Nephron progenitor cell (in vitro differentiated cells): ENCODE results near the gene HNRNPC.

Experiments
- DNase-seq: peaks from one replicate; pipeline ENCODE4 v3.0.0; 2021
- H3K27ac Mint-ChIP-seq: 2 replicates; pipeline ENCODE4 v1.8.0; 2021; ENCODE audit warnings: mild to moderate bottlenecking, moderate library complexity, mixed read lengths
- H3K27me3 Mint-ChIP-seq: 2 replicates; pipeline ENCODE4 v1.8.0; 2021; ENCODE audit warnings: mild to moderate bottlenecking, low read depth, mixed read lengths; ENCODE audit not compliant: poor library complexity
- H3K36me3 Mint-ChIP-seq: 2 replicates; pipeline ENCODE4 v1.8.0; 2021; ENCODE audit warnings: low read depth, mixed read lengths
- H3K4me1 Mint-ChIP-seq: 2 replicates; pipeline ENCODE4 v1.8.0; 2021; ENCODE audit warnings: mixed read lengths
- H3K4me3 Mint-ChIP-seq: 2 replicates; pipeline ENCODE4 v1.8.0; 2021; ENCODE audit warnings: mild to moderate bottlenecking, moderate library complexity, mixed read lengths
- H3K9me3 Mint-ChIP-seq: 2 replicates; pipeline ENCODE4 v1.8.0; 2021; ENCODE audit warnings: mild to moderate bottlenecking, moderate library complexity, mixed read lengths
- TF ChIP-seq, protein P1 (sequence below): fragments of 200-600 bp; sonication (generic); IDR thresholded peaks from 2 replicates; pipeline ENCODE4 v1.5.0; 2021; ENCODE audit warnings: antibody characterized with exemption

HNRNPC gene

DNA sequence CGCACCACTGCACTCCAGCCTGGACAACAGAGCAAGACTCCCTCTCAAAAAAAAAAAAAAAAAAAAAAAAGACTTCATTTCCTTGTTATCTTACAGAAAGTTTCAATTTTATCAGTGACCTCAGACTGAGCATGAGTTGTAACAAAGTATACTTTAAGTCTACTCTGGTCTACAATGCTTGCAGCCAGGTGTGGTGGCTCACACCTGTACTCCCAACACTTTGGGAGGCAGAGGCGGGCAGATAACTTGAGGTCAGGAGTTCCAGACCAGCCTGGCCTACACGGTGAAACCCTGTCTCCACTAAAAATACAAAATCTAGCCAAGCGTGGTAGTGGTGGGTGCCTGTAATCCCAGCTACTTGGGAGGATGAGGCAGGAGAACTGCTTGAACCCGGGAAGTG is 18.0 kb downstream of the HNRNPC start:
- Mint-ChIP-seq H3K4me3 (no peak overlapping the region), H3K9me3 (peaks cover 25% of the 10 kb centered on the region), H3K27me3 (no peaks in the 10 kb centered on the region), H3K36me3 (peaks cover 100% of the 10 kb centered on the region), H3K4me1 (no peaks in the 10 kb centered on the region), H3K27ac (no peak overlapping the region)
- DNase-seq = no peak
- TF ChIP-seq, protein P1, sequence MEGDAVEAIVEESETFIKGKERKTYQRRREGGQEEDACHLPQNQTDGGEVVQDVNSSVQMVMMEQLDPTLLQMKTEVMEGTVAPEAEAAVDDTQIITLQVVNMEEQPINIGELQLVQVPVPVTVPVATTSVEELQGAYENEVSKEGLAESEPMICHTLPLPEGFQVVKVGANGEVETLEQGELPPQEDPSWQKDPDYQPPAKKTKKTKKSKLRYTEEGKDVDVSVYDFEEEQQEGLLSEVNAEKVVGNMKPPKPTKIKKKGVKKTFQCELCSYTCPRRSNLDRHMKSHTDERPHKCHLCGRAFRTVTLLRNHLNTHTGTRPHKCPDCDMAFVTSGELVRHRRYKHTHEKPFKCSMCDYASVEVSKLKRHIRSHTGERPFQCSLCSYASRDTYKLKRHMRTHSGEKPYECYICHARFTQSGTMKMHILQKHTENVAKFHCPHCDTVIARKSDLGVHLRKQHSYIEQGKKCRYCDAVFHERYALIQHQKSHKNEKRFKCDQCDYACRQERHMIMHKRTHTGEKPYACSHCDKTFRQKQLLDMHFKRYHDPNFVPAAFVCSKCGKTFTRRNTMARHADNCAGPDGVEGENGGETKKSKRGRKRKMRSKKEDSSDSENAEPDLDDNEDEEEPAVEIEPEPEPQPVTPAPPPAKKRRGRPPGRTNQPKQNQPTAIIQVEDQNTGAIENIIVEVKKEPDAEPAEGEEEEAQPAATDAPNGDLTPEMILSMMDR = no peak

DNA sequence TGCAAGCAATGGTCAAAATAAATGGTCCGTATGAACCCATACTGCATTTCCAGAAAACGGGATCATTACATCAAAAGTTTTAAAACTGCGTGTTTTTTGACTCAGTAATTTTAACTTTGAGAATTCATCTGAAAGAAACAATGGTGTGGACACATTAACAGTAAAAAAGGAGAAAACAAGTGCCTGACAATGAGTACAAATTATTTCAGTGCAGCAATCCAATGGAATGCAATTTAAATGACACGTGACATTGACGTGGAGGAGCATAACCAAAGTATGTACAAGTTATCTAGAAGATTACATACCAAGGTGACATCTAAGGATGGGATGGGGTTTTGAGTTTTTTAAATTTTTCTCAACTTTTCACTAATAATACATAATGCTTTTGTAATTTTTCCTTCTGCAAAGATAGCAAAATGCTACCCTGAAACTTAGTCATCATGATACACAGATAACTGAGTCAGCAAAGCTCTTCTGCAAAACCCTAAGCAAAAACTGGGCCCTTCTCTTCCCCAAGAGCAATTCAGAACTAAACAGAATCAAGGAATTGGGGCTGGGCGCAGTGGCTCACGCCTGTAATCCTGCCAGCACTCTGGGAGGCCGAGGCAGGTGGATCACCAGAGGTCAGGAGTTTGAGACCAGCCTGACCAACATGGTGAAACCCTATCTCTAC is 20.4 kb downstream of the HNRNPC start:
- H3K27ac Mint-ChIP-seq = no peak overlapping the region
- TF ChIP-seq, protein P1 = no peak
- no peaks in the 10 kb centered on the region for H3K27me3 Mint-ChIP-seq
- H3K4me3 Mint-ChIP-seq = no peak overlapping the region
- peaks cover 22% of the 10 kb centered on the region for H3K9me3 Mint-ChIP-seq
- H3K36me3 Mint-ChIP-seq = peaks cover 95% of the 10 kb centered on the region
- DNase-seq = no peak
- no peaks in the 10 kb centered on the region for H3K4me1 Mint-ChIP-seq

DNA sequence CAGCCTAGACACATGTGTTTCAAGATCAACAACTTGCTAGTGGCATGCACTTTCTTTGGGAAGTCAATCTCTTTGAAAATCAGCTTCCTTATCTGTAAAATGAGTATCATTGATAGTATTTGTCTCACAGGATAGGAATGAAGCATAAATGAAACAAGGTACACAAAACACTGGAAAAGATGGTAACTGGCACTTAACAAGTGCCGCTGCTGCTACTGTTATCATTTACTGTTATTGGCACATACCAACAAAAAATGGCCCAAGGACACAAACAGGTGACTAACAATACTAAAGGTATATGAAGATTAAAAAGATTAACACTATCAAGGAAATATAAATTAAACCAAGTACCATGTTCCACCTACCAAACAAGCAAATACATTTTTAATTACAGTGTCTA is 20.9 kb downstream of the HNRNPC start:
- peaks cover 92% of the 10 kb centered on the region for H3K36me3 Mint-ChIP-seq
- TF ChIP-seq, protein P1 = no peak
- DNase-seq = no peak
- H3K9me3 Mint-ChIP-seq = peaks cover 22% of the 10 kb centered on the region
- H3K27ac Mint-ChIP-seq = peak overlapping the region; percentile 50
- H3K27me3 Mint-ChIP-seq = no peaks in the 10 kb centered on the region
- no peak overlapping the region for H3K4me3 Mint-ChIP-seq
- no peaks in the 10 kb centered on the region for H3K4me1 Mint-ChIP-seq

DNA sequence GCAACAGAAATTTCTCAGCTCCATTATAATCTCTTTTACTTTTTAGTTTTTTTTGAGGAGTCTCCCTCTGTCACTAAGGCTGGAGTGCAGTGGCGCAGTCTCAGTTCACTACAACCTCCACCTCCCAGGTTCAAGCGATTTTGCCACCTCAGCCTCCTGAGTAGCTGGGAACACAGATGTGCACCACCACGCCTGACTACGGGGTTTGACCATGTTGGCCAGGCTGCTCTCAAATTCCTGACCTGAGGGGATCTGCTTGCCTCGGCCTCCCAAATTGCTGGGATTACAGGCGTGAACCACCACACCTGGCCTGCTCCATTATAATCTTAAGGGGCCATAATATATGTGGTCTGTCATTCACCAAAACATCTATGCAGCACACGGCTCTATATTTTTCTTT is 23.4 kb downstream of the HNRNPC start:
- Mint-ChIP-seq H3K9me3 (peaks cover 11% of the 10 kb centered on the region), H3K27me3 (no peaks in the 10 kb centered on the region), H3K4me3 (no peak overlapping the region), H3K27ac (no peak overlapping the region), H3K4me1 (no peaks in the 10 kb centered on the region), H3K36me3 (peaks cover 92% of the 10 kb centered on the region)
- TF ChIP-seq, protein P1 = no peak
- DNase-seq = no peak

DNA sequence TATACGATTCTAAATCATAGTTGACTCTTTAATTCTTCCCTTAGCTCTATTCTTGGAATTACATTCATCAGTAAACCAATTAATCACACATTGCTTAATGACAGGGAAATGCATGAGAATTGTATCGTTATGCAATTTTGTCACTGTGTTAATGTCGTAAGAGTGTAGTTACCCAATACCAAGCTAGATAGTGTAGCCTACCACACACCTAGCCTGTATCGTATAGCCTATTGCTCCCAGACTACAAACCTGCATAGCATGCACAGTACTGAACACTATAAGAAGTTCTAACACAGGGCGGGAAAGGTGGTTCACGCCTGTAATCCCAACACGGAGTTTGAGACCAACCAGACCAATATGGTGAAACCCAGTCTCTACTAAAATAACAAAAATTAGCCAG is 24.7 kb downstream of the HNRNPC start:
- Mint-ChIP-seq H3K9me3 (no peaks in the 10 kb centered on the region), H3K27ac (peak overlapping the region; percentile 64), H3K27me3 (no peaks in the 10 kb centered on the region), H3K4me1 (no peaks in the 10 kb centered on the region), H3K36me3 (peaks cover 90% of the 10 kb centered on the region), H3K4me3 (no peak overlapping the region)
- TF ChIP-seq, protein P1 = no peak
- DNase-seq = no peak

DNA sequence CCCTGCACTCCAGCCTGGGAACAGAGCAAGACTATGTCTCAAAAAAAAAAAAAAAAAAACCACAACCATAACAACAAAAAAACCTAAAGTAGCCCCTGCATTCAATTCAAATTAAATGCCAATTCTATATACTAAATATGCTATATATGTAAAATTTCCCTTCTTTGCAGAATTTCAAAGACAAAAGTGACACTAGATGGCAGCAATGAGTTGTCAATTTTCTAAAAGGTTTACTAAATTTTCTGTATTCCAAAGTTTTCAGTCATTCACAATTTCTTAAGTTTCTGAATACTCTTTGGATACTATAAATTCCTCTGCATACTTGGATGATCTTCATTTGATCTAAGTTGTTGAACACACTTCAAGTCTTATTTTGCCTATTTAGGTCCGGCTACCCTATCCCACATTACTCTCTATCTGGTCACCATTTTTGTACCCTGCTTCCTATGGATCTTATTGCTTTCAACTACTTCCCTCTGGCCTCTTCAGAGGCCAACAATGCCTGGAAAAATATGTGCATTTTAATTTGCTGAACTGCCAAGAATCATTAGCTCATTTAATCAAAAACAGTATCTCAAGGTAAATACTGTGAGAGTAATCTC is 27.9 kb downstream of the HNRNPC start:
- Mint-ChIP-seq H3K27me3 (no peaks in the 10 kb centered on the region), H3K27ac (no peak overlapping the region), H3K36me3 (peaks cover 82% of the 10 kb centered on the region), H3K4me1 (no peaks in the 10 kb centered on the region), H3K9me3 (no peaks in the 10 kb centered on the region), H3K4me3 (no peak overlapping the region)
- no peak for DNase-seq
- TF ChIP-seq, protein P1 = peak; percentile 28
